Right renal cortex interstitium (tissue), 3 donors: ENCODE measurements around the gene SYDE1. TPM values are rescaled to one million over a fixed set of nuclear protein-coding genes. Genes with fewer than 3 reads are reported as not detected.
A peak's percentile ranks its signal among the peaks of the same experiment; 100 is the strongest.

Source experiments
- DNase-seq, 3 donors: peaks; one replicate each; pipeline ENCODE4 v3.0.0-alpha.2; 2013; ENCODE audit warnings: low read depth in 3 of 3, low spot score in 2 of 3
- polyA plus RNA-seq, 3 donors: library from polyadenylated mRNA; unstranded; fragments of 120-200 nt; gene quantifications; one replicate each; pipeline ENCODE4 v1.2.1, GENCODE V29; 2013; ENCODE audit not compliant: insufficient read length in 3 of 3

The SYDE1 gene
- polyA plus RNA-seq, 3 donors: 14.4 to 16.5 (median 15.2) TPM

DNA sequence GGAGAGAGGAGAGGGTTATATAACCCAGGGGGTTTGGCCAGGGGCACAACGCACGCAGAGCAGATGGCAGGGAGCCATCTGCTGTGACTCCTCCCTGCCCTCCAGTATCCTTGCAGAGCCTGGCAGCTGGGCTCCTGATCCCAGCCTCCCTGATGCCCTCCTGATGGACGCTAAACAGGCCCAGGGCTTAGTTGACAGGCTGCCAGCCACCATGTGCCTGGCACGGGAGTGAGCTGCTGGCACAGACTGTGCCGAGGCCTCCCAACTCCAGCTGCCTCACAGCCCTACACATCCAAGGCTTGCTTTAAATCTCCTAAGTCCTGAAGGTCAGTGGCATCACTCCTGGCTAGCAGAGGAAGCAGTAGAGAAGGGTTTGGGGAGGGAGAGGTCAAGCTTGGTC lies 16.7 kb downstream of the SYDE1 start:
- DNase-seq: no peak

DNA sequence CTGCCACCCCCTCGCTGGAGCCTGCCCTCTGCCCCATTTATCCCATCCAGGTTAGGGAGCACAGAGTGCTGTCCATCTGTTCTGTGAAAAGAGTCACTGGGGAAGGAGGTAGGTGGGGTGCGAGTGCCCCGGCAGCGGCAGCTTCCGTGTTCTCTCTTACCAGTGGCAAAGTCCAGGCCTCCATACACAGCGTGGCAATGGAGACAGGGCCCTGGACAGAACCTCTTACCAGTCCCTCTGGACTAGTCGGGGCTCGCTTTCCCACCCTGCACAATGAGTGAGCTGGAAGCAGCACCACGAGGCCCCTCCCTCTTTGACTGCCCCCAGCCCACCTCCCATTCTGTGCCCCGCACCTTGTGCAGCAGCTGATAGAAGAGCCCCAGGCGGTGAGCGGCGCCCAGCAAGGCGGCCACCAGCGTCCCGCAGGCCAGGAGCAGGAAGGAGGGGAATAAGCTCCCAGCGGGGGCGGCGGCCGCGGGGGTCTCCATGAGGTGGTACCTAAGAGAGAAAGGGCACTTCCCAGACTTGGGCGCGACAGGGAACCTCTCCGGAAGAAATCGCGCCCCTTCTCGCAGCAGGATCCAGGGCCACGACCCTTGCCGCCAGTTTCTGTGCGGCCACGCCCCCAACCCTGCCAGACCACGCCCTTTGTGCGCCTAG lies 17.5 kb downstream of the SYDE1 start:
- no peak for DNase-seq

DNA sequence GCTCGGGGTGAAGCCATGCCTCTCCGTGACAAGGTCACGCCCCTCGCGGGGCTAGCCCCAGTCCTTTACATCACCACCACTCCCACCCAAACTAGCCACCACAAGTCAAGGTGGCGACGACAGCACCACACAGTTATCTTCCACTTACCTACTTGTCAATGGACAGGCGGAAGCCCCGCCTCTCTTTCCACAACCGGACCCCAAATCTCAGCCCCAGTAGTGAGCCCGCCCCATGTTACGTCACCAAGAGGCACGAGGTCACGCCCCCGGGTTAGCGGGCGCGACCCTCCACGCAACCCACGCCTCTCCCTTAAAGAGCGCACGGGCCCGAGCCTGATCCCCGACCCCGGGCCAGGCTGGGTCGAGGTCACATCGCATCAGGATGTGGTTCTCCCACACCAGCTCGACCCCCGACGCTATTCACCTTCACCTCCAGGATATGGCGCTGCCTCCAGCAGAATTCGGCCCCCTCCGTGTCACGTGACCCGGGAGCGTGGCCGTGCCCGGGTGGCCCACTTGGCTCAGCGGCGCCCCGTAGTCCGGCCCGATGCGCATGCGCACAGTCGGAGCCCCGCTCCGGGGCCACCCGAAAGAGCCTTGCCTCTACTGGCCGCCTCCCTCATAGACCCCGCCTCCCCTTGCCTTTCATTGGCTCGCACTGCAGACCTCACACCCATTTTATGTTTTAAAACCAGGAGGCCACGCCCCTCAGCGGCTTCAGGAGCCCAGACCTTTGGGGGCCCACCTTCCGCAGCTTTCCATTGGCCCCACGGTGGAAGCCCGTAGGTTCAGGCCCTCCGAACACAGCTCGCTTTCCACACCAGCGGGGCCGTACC lies 18.2 kb downstream of the SYDE1 start:
- peak; percentile 90 to 96 (median 95) for DNase-seq

DNA sequence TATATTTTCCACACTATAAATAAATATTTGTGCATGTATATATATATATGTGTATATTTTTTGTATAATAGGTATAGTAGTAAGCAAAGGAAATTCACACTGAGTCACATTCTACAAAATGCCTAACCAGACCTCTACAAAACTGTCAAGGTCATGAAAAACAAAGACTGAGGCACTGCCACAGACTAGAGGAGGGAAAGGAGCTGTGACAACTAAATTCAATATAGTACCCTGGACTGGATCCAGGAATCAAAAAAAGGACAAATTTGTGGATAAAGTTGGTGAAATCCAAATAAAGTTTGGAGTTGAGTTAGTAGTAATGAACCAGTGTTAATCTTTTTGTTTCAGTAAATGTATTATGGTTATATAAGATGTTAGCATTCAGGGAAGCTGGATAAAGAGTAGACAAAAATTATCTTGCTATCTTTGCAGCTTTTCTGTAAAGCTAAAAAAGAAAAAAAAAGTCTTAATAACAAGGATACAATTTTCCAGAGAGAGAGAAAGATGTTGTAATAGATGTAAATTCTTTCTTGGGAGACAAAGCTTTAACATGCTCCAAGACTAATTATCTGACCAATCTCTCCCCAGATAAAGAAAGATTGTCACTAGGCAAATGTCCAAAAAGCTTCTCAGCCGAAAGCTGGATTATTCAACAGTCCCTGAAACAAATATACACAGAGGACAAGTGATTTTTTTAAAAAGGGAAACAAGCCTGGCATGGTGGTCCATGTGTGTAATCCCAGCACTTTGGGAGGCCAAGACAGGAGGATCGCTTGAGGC lies 19.1 kb downstream of the SYDE1 start:
- no peak for DNase-seq

DNA sequence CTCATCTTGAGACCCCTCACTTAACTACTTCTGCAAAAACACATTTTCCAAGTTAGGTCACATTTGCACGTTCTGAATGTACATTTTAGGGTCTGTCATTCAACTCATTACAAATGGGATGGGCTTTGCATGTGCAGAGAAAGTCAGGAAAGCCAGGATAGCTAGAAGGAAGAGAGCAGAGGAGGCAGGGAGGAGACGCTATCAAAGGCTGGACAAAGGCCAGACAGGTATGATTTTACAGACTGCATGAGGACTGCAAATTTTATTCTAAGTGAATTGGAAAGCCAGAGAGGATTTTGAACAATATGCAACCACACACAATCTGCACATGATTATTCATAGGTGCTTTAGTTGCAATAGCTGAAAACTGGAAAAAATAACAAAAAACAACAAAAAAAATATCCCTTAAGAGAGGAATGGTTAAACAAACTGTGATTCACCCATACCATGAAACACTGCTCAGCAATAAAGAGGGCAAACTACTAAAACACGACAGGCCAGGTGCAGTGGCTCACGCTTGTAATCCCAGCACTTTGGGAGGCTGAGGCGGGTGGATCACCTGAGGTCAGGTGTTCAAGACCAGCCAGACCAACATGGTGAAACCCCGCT lies 21.1 kb downstream of the SYDE1 start:
- DNase-seq: no peak

DNA sequence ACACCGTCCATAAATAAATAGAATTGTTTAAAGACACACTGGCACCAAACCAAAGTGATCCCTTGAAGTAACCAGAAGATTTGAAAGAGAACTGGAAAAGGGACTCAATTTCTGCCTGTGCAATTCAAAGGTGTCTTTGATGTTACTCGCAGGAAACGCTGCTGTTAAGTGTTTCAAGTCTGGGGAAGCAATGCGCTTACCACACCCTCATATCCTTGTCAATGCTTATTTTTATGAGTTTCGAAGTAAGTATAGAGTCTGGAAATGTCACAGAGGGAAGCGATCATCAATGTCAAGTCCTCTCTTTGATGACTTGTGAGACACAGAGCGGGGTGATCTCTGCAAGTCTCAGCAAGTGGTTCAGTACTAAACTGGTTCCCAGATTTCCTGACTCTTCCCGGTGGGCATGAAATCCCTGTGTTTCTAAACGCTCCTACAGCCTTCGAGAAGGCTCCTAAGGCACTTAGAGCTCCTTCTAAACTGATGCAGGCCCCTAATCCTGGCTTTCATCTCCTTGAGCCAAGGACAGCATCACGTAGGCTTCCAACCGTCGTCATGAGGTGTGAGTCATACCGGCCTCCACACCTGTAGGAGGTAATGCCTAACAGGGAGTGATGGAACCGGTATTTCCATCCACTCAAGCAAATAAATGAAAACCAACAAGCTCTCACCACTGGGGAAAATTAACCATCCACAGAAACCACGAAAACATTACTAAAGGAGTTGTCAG lies 22.8 kb downstream of the SYDE1 start:
- no peak for DNase-seq

DNA sequence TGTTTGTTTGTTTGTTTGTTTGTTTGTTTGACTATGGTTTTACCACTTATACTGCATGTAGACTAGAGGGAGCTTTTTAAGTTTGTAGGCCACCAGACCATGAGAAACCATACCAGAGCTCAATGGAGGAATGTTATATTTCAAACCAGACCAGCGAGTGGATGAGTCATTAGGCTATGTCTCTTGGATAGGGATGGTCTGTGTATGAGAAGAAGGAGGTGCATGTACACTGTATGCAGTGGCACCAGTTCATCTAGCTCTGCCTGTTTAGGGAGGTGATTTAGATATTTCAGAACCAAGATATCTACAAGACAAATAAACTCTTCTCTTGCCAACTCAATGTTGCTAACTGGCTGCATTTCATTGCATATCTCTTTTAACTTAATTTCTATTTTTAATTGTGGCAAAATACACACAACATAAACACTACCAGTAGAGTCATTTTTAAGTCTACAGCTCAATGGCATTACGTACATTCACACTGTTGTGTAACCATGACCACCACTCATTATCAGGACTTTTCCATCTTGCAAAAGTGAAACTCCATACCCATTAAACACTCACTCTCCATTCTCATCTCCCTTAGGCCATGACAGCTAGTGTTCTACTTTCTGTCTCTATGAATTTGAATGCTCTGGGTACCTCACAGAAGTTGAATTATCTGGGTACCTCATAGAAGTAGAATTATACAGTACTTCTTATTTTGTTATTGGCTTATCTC lies 29.2 kb downstream of the SYDE1 start:
- no peak for DNase-seq

DNA sequence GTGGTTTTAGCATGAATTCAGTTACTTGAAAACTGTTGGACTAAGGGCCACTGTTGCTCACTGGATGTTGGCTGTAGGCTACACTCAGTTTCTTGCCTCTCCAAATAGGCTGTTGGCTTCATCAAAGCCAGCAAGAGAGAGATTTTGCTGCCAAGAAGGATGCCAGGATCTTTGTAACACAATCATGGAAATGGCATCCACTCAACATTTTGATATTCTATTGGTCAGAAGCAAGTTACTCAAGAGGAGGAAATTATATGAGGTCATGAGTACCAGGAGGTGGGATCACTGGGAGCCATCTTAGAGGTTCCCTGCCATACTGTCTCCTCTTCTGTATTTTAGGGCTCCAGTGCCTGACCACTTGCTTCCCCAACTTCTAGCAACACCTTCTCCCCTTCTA lies 30.6 kb downstream of the SYDE1 start:
- DNase-seq: no peak

DNA sequence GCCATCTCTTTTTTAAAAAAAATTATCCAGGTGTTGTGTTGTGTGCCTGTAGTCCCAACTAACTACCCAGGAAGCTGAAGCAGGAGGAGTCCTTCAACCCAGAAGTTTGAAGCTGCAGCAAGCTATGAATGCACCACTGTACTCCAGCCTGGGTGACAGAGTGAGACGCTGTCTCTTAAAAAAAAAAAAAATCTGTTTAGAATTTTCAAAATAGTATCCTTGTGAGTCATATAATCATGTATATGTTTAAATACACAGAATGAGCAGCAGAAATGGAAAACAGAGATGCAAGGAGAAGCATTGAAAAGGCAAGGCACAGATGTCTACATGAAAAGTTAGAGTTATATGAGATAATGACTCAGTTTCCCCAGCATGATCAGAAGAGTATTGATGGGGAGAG lies 31.2 kb downstream of the SYDE1 start:
- DNase-seq: no peak

DNA sequence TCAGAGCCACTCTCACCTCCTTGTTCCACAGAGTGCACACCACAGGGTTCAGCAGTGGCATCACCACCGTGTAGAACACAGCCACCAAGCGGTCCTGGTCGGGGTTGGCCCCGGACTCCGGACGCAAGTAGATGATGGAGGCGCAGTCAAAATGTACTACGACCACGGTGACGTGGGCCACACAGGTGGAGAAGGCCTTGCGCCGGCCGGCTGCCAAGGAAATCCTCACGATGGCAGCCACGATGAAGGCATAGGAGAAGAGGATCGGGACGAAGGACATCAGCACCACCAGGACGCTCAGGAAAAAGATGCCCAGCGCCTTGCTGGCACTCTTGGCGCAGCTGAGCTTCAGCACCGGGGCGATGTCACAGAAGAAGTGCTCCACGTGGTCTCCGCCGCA lies 33.9 kb downstream of the SYDE1 start:
- no peak for DNase-seq

DNA sequence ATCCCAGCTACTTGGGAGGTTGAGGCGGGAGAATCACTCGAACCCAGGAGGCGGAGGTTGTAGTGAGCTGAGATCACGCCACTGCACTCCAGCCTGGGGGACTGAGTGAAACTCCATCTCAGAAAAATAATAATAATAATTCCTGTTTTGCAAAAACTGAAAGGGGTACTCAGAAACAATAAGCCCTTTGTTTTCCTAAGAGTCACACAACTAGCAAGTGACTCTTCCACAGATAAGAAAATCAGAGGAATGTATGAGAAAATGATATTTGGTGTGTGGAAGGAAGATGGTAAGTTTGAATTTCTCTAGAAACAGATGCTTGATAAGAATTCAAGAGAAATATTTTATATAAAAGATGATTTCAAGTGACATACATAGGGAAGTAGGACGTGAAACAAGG lies 35.1 kb downstream of the SYDE1 start:
- DNase-seq: no peak

DNA sequence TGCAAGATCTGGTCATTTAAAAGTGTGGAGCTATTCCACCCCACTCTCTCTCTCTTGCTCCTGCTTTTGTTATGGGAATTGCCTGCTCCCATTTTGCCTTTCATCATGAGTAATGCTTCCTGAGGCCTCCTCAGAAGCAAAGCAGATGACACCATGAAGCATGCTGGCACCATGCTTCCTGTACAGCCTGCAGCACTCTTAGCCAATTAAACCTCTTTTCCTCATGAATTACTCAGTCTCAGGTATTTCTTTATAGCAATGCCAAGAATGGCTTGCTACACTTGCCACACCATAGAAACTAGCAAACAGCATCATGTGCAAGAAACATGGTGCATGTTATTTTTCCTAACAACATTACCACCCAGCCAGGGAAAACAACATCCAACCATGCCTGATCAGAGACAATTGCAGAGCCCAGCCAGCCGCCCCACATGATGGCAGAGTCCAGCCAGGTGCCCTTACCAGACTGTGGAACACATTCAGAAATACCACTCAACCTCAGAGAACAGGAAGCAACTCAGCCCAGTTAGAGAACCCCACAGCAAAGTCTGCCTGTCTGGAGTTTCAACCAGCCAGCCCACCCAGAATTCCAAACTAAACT lies 36.9 kb downstream of the SYDE1 start:
- DNase-seq: no peak

DNA sequence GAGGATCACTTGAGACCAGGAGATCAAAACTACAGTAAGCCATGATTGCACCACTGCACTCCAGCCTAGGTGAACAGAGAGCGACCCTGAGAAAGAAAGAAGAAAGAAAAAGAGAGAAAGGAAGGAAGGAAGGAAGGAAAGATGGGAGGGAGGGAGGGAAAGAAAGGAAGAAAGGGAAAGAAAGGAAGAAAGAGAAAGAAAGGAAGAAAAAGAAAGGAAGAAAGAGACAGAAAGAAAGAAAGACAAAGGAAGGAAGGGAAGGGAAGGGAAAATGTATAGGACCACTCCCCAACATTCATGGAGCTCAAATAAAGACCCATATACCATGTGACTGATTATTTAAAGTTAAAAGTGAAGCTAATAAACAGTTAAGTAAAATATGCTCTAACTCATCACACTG lies 39.9 kb downstream of the SYDE1 start:
- no peak for DNase-seq

DNA sequence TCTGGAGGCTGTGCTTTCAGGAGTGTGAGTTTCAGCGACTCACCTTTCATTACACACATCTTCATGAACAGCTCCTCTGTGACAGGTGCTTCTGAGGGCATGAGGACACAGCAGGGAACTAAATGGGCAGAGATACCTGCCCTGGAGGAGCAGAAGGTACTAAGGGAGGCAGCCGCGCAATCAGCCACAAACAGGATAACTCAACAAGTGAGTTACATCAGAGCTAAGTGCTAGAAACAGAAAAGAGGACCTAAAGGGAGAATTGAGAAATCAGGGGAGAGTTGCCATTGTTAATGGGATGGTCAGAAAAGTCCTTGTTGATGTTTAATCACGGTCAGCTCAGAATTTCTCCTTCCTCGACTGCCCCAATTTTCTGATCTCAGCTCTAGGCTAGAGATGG lies 42.5 kb downstream of the SYDE1 start:
- no peak for DNase-seq

DNA sequence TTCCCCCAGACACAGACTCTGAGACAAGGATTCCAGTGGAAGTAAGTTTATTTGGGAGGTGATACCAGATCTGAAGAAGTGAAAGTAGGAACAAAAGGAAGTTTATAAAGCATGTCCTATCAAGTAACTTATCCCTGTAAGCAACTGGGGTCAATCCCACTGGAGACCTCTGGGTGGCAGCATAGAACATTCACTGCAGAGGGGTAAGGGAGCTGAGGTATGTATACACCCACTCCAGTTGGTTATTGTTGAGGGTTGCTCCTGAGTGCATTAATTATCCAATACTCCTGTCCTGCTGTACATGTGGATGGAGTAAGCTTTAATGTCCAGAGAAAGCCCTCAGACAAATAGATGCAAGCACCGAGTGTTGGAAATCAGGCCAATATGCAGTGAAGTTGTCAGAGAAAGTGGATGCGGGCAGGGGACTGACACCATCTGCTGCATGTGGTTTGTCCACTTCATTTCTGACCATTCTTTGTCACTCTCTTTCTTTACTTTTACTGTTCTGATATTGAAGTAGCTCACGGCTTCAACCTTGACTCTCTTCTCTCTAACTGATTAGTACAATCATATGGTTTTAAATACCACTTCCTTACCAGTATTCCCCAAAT lies 46.9 kb downstream of the SYDE1 start:
- DNase-seq: no peak

DNA sequence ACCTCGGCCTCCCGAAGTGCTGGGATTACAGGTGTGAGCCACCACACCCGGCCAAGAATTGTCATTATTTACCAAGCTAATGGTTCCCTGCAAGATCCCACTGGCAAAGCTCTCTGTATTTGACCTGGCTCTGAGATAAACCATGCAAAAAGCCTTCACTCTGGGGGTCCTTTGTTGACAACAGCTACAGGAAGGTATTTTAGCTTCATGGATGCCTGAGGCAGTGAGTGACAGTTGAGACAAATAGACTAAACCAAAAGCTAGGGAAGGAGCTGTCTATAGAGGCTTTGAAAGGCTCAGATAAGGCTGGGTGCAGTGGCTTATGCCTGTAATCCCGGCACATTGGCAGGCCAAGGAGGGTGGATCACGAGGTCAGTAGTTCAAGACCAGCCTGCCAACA lies 48.1 kb downstream of the SYDE1 start:
- no peak for DNase-seq

DNA sequence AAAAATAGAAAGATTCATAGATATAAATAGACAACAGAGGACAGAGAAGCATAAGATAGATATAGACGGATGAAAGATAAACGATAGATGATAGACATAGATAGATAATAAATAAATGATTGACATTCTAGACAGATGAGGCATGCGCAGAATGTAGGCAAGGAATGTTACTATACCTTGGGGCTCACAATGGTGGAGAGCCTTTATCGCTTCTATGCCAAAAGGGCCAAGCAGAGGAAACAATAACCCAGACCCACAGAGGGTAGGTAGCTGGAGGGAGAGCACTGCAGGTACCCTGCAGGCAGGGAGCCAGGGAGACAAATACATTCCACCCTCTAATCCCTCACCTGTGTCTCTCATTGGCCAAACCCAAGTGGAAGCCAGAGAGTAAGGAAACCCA lies 49.2 kb downstream of the SYDE1 start:
- no peak for DNase-seq

DNA sequence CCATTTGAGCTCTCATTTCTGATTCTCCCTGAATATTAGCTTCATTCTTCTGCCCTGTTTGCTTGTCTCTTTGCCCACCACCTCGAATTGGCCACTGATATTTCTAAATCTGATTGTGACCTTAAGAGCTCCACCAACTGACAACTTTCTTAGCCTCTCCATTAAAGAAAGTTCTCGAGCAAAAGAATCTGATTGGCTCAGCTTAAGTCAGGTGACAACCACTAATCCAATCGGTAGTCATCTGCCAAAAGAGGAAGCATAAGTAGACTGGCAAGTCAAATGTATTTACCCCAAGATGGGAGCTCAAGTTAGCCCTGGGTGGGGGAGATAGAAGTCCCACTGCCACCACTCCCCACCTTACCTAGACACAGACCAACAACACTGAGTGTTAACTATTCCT lies 52.0 kb downstream of the SYDE1 start:
- no peak for DNase-seq
